NK-92 (cell line): ENCODE measurements around the gene GLG1.
"Not testable (repeated sequence)": the region's sequence is repeated elsewhere in the genome, so short reads cannot be mapped to it uniquely, and the experiment has no call there.

Experiments used
- DNase-seq: peaks from one replicate; lab custom pipeline; 2025; ENCODE audit not compliant: unreplicated experiment; lab: John Stamatoyannopoulos, UW

The GLG1 gene

GRCh38 chr16:74450967-74451760 lies 155.8 kb downstream of the GLG1 start:
- no peak for DNase-seq

GRCh38 chr16:74450236-74450635 lies 156.7 kb downstream of the GLG1 start:
- DNase-seq: no peak

GRCh38 chr16:74449470-74449869 lies 157.4 kb downstream of the GLG1 start:
- no peak for DNase-seq

GRCh38 chr16:74448990-74449389 lies 157.9 kb downstream of the GLG1 start:
- DNase-seq: no peak

- DNase-seq: no peak
These were observed 159.3 kb downstream of the GLG1 start for GRCh38 chr16:74447578-74447977.

- DNase-seq: no peak
These were observed 160.0 kb downstream of the GLG1 start for GRCh38 chr16:74446866-74447265.

- DNase-seq: not testable (repeated sequence)
These were observed 163.1 kb downstream of the GLG1 start for GRCh38 chr16:74443624-74444346.

GRCh38 chr16:74439685-74440084 lies 167.2 kb downstream of the GLG1 start:
- DNase-seq: no peak

- DNase-seq: no peak
These were observed 168.4 kb downstream of the GLG1 start for GRCh38 chr16:74438492-74438979.

- no peak for DNase-seq
These were observed 175.4 kb downstream of the GLG1 start for GRCh38 chr16:74431516-74431915.

GRCh38 chr16:74430036-74430712 lies 176.7 kb downstream of the GLG1 start:
- DNase-seq: not testable (repeated sequence)

GRCh38 chr16:74428493-74428892 lies 178.4 kb downstream of the GLG1 start:
- DNase-seq: not testable (repeated sequence)

- not testable (repeated sequence) for DNase-seq
These were observed 181.2 kb downstream of the GLG1 start for GRCh38 chr16:74425751-74426150.

- not testable (repeated sequence) for DNase-seq
These were observed 183.2 kb downstream of the GLG1 start for GRCh38 chr16:74423721-74424120.

GRCh38 chr16:74422086-74422485 lies 184.8 kb downstream of the GLG1 start:
- DNase-seq: not testable (repeated sequence)

- not testable (repeated sequence) for DNase-seq
These were observed 185.5 kb downstream of the GLG1 start for GRCh38 chr16:74421482-74421785.

GRCh38 chr16:74420612-74421481 lies 186.1 kb downstream of the GLG1 start, which contains the start of gene CLEC18B:
TSS of gene CLEC18B (minus strand) at chr16:74421478. CDS start at chr16:74421270, 208 bp downstream.
- DNase-seq: not testable (repeated sequence)

GRCh38 chr16:74419811-74420210 lies 187.1 kb downstream of the GLG1 start:
- DNase-seq: not testable (repeated sequence)

- DNase-seq: not testable (repeated sequence)
These were observed 189.0 kb downstream of the GLG1 start for GRCh38 chr16:74417897-74418296.

- DNase-seq: not testable (repeated sequence)
These were observed 193.0 kb downstream of the GLG1 start for GRCh38 chr16:74413920-74414319.
